Measurements from ENCODE around the gene MSANTD2.

GRCh38 chr11:124817036-124817435, 16.8 kb upstream of the MSANTD2 start:
- TF ChIP-seq ZC3H10 (CRISPR knock-in tag; IDR thresholded peaks at IDR 0.05) = no peak
- no peak for TF ChIP-seq CREB5 (CRISPR knock-in tag; IDR thresholded peaks at IDR 0.05; ENCODE audit: low read depth)
- TF ChIP-seq OSR1 (CRISPR knock-in tag; IDR thresholded peaks at IDR 0.05) = no peak
- TF ChIP-seq ARNTL (CRISPR knock-in tag; IDR thresholded peaks at IDR 0.05; ENCODE audit: borderline replicate concordance, low read depth) = no peak
- TF ChIP-seq BACH2 (CRISPR knock-in tag; IDR thresholded peaks at IDR 0.05; ENCODE audit: borderline replicate concordance) = no peak
- no peak for TF ChIP-seq CSRNP3 (CRISPR knock-in tag; IDR thresholded peaks at IDR 0.05)
- no peak for TF ChIP-seq ESRRG (CRISPR knock-in tag; IDR thresholded peaks at IDR 0.05)
- no peak for TF ChIP-seq PATZ1 (CRISPR knock-in tag; IDR thresholded peaks at IDR 0.05; ENCODE audit: borderline replicate concordance)

Measured in SK-N-SH treated with all-trans-retinoic acid at 6 μM for 48 hours (cell line).